ENCODE results near the gene EFCAB6.

- TF ChIP-seq TAF1 (IDR thresholded peaks at IDR 0.05; ENCODE audit: borderline replicate concordance, low read depth, low read length), result no peak
- no peak for TF ChIP-seq POLR2A (IDR thresholded peaks at IDR 0.05; ENCODE audit: low read depth, low read length)
These were observed 39.3 kb downstream of the EFCAB6 start for GRCh38 chr22:43772831-43773230.
